HG03520 (cell line): ENCODE measurements around the gene NAV1.
"Not testable (repeated sequence)": the region's sequence is repeated elsewhere in the genome, so short reads cannot be mapped to it uniquely, and the experiment has no call there.

Experiments
- ATAC-seq: cut with Tn5 transposase; IDR thresholded peaks from one replicate; pipeline ENCODE4 v1.9.1; 2021; ENCODE audit warnings: mild to moderate bottlenecking, moderate library complexity; ENCODE audit not compliant: unreplicated experiment

The NAV1 gene

DNA sequence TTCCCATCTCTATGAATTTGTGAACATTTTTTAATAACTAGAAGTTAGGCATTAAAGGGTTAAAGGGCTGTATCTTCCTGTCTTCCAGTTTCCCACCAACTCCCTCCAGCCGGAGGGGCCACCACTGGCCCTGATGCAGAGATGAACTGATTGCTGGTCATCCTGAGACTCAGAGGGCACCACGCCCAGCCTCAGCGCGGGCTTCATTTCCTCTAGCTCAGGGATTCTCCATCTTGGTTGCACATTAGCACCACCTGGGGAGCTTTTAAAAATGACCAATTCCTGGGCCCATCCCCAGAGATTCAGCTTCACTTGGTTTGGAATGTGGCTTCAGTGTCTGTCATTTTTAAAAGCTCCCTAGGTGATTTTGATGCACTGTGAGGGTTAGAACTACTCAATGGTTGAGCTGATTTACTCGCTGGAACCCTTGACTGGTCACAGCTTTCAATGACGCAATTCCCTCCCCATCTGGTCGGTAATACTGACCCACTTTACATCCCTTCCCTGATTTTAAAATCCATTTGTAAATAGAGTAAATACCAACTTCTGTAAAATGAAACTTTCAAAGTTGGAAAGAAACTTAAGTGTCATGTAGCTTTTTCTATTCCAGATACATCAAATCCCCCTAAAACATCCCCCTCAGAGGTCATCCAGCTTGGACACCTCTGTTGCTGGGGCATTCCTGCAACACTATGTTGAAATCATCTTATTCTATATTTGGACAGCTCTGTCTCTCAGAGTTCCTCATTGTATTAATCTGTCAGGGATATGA lies 5.1 kb downstream of the NAV1 start:
- no peak for ATAC-seq

DNA sequence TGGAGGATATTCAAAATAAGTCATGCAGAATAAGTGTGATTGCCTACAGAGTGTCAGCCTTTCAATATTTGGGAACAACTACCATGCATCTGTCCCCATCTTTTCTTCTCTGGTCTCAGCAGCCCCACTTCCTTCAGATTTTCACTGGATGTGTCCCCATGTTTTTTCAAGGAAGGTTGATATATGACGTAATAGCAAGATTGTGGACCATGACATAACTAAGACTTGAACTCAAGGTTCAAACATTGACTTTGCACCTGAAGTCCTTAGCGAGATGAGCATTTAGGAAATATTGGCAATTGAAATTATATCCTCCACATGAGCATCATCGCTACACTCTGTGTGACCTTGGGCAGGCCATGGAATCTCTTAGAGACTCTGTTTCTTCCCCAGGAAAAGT lies 5.8 kb downstream of the NAV1 start:
- ATAC-seq, result no peak

DNA sequence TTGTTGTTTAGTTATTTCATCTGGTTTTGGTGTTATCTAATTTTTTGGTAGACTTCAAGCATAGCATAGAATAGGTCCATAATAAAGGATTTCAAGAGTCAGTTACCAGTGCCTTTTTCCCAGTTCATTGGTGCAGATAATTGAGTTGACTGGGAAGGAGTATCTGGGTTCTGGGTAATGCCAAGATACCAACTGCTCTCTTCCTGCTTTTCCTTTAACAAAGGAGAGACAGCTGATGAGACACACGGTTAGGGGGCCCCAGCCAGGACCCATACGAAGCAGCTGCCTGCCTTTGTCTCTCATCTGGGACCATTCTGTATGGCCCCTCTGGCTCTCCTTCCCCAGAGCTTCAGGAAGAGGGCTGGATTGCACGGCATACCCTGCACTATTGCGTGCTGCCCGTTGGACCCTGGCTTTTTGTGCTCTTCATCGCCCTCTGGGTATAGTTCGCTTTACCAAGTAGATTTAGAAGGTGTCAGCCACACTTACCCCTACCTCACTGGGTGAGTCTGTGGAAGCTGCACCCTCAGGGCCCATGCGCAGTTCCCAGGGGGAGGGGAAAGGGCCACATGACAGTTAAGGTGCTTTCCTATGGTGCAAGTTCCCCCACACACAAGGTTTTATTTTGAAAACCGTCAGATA lies 7.0 kb downstream of the NAV1 start:
- ATAC-seq, result no peak

DNA sequence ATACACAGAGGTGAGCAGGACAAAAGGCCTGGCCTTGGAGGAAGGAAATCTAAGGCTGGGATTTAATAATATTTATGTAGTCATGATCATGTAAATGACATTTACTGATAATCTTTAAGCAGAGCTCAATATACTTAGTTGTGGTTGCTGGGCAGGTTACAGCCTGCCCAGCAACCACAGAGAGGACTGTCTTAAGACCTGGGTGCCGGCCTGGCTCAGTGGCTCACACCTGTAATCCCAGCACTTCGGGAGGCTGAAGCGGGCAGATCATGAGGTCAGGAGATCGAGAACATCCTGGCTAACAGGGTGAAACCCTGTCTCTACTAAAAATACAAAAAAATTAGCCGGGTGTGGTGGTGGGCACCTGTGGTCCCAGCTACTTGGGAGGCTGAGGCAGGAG lies 10.6 kb downstream of the NAV1 start:
- ATAC-seq, result not testable (repeated sequence)

DNA sequence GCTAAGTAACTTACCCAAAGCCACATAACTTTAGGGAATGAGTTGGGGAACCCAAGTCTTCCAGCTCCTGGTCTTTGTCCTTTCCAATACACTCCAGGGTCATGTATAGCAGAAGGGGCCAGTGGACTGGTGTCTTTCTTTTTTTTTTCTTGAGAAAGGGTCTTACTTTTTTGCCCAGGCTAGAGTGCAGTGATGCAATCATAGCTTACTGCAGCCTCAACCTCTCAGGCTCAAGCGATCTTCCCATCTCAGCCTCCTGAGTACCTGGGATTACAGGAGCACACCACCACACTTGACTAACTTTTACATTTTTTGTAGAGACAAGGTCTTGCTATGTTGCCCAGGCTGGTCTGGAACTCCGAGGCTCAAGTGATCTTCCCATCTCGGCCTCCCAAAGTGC lies 12.2 kb downstream of the NAV1 start:
- no peak for ATAC-seq

DNA sequence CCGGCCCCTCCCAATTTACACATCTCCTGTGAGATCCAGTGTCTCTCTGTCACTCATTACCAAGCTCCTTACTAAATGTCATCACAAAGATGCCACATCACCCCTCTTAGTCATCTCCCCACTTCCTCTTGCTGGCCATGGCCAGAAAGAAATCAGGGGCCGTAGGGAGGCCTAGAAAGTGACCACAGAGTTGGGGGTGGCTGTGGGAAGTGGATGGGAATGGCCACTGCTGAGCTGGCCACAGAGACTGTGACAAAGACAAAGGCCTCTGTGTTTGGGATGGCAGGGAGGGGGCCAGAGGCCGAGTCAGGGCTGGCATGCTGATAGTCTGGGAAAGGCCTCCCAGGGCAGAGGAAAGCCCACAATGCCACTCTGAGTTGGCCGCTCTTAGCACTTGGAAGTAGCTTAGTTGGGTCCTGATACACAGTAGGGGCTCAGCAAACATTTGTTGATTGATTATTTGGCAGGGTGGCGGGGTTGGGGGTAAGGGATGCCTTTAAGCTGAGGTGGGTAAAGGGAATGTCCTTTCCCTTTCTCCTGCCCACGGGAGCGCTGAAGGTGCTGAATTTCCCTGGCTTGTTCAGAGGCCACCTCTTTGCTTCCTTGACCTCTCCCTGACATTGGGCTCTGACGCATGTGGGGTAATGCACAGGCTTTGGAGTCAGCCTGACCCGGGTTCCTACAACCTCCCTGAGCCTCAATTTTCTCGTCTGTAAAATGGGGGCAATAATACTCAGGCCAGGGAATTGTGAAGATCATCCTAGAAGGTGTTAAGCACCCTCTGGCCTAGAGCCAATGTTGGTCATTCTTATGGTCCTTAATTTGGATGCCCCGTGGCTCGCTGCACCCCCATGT lies 13.2 kb downstream of the NAV1 start:
- ATAC-seq, result no peak

DNA sequence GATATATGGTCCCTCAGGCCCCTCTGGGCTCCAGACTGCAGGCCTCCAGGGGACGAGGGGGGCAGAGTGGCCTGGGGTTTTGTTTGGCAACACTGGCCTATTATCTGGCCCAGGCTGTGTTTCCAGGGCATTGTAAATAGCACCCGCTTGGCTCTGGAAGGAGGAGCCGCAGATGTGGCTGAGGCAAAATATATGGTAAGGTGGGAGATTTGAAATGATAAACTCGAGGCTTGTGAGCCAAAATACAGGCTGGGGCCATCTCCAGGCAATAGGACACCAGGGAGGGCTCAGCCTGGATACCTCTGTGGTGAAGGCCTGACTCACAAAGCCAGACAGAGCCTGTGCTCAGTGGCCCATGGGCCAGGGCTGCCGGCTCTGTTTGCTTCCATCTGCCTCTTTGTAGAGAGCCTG lies 14.0 kb downstream of the NAV1 start:
- ATAC-seq, result no peak

DNA sequence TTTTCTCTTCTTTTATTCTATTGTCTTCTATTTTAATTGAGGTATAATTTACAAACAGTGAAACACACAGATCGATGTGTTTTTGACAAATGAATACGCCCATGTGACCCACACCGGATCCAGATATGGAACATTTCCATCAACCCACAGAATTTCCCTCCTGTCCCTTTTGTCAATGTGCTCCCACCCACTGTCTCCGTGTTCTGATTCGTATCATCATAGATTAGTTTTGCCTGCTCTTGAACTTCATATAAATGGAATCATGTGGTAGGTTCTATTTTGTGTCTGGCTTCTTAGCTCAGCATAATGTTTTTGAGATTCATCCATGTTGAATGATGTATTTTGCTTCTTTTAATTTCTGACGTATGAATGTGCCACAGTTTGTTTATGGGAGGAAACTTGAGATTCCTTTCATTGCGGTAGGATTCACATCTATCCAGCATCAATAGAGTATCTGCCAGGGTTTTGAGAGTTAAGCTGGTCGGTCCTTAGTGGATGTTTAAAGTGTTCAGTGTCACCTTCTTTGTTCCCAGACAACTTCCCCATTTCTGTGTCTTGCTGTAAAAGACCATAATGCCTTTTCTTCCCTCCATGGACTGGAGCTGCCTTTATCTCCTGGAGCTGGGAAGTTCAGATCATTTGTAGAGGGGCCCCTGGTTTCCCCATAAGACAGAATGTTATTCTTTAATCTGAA lies 14.7 kb downstream of the NAV1 start:
- no peak for ATAC-seq

DNA sequence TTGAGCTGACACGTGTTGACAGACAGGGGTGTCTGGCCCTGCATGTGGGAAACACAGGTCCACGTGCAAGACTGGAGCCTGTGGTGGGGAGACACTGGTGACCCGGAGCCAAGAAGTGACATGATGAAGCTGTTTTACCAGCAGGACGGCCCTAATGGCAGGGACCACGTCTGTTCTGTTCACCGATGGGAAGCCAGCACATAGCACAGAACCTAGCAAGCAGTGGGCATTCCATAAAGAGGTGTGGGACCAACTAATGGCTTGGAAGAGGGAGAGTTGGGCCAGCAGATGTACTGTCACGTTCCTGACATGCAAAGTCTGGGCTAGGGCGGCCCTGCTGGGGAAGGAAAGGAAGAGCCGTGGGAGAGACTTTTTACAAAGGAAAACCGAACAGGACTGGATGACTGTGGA lies 15.3 kb downstream of the NAV1 start:
- no peak for ATAC-seq

DNA sequence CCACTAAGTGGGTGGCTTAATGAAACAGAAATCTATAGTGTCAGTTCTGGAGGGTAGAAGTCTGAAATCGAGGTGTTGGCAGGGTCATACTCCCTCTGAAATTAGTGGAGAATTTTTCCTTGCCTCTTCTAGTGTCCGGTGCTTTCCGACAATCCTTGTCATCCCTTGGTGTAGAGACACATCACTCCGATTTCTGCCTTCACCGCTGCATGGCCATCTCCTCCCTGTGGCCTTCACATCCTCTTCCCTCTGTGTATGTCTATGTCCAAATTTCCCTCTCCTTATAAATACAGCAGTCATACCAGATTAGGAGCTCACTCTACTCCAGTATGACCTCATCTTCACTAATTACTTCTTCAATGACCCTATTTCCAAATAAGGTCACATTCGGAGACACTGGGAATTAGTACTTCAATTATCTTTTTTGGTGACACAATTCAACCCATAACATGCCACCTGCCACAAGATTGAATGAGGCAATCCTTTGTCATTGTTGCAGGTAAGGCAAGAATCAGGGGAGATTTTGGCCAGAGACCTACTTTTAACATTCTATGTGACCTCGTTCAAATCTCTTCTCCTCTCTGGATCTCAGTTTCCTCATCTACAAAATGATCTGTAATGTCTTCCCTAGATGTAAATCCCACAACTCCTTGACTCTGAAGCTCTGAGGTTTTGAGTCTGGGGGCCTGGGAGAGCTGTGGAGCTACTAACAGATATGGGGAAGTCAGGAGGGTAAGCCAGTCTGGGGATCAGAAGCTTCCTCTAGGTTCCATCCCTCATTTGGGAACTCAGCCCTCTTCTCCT lies 16.1 kb downstream of the NAV1 start:
- ATAC-seq, result no peak

DNA sequence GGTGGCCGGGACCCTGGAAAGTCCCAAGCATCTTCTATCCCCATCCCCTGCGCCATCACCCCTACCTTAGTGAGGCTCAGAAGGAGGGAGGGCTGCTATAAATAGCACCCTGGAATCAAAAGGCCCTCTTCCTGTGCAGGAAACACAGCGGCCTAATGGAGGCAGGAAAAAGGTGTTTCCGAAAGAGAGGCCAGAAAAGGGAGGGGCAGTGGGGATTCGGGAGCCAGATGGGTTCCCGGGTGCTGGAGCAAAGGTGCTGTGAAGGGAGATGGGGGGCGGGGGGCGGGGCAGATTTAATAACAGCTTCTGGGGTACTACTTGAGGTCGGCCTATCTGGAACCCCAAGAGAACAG lies 16.6 kb downstream of the NAV1 start:
- ATAC-seq, result no peak

DNA sequence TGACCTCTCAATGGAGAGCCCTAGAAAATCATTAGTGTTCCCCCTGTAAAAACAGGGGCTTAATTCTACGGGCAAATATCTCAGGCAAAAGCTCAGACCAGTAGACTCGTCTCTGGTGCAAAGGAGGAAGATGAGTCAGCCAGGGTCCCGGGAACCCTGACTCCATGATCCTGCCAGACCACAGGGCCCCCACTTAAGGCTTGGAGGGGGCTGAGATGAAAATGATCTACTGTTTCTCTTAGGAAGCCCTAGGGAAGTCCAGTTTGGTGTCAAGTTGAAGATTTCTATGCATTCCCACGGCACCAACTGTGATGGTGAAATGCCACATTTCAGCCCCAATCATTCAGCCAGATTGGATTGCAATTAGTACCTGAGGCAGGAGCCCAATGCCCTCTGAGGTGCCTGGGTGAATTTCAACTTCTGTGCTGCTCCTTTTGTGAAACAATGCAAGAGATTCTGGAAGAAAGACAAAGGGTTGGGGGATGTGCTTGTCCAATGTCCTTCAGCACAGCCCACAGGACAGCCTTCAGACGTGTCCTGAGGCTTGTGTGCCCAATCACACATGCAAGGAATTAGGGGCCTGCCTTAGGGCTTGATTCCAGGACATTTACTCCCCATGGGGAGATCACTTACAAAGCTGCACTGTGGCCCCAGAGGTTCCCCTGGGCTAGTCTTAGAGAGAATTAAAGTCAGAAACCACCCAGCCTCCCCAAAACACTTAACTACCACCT lies 18.1 kb downstream of the NAV1 start:
- no peak for ATAC-seq

DNA sequence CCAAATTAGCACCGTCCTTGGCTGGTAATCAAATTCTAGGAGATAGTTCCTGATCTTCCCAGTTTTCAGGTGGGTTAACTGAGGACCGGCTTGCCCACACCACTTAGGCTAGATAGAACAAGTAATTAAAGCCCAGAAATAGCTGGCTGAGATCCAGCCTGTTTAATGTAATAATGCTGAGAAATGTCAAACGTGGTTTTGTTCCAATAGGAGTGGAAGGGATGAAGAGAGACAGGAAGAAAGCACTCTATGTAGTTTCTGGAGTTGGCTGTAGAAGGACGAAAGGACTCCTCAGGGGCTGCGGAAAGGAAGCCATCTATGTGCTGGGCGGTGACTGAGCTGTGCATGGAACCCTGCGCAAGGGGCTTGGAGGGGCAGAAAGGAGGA lies 18.6 kb downstream of the NAV1 start:
- ATAC-seq, result no peak

DNA sequence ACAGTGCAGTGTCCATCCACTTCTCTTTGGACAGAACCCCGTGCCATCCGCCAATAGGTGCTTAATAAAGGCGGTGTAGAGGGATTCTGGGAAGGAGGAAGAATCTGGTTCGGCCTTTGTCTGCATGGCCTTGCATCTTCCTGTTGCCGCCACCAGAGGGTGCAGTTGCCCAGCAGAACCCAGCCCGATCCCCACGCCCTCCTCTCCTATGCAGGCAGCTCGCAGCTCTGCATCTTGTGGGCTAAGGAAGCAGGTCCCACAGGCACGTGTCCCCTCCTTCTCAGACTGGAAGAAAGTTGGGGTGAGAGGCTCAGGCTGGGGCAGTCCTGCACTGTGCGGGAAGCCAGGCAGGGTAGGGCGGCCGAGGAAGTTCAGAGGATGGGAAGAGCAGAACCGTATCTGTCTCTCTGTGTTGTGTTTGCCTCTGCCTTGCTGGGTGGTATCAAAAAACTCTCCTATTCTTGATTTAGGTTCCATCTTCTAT lies 20.8 kb downstream of the NAV1 start:
- no peak for ATAC-seq

DNA sequence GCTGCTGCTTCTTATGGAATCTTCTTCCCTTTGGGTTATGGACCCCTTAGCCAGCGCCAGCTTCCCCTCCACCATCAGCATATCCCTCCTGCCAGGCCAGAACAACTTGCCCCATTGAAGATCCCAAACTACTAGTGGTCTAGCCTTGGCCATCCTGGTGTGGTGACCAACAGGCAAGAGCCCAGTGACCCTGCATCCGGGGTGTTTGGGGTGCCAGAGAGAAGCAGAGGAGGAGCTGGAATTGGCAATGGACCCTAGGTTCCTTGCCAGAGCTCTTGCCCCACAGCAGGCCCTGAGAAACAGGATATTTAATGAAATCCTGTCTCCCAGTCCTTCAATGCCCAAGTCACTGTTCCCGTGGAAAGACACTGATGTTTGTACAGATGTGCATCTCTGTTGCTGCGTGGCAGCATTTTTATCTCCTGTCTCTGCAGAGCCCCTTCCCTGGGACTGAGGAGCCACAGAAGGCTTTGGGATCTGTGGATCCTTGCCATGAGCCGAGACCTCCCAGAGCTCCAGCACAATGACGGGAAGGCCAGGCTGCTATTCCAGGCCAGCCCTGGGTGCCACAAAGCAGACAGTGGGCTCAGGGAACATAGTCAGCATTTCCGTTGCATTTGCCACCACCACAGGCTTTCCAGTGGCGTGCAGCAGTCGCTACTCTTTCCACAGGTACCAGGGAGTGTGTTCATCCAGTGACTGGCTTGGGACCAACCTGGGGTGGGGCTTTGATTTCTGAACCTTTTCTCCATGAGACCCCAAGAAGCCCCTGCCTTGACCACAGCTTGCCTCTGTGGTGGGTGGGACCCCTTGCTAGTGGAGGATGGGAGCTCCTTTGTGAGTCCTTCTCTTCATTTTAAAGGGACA lies 21.6 kb downstream of the NAV1 start:
- no peak for ATAC-seq

DNA sequence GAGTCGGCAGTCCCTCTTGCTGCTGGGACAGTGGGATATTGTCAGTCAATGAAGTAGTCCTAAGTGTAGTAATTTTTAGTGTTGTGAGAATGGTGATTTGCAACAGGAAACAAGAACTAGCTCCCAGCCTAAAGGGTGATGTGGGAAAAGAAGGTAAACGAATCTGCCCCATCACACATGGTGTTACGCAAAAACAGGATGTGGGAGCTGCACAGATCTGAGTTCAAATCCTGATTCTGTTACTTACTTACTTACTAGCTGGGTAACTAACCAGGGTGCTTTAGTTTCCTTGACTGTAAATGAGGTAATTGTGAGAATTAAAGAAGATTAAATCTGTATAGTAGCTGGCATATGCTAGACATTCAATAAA lies 22.3 kb downstream of the NAV1 start:
- no peak for ATAC-seq

DNA sequence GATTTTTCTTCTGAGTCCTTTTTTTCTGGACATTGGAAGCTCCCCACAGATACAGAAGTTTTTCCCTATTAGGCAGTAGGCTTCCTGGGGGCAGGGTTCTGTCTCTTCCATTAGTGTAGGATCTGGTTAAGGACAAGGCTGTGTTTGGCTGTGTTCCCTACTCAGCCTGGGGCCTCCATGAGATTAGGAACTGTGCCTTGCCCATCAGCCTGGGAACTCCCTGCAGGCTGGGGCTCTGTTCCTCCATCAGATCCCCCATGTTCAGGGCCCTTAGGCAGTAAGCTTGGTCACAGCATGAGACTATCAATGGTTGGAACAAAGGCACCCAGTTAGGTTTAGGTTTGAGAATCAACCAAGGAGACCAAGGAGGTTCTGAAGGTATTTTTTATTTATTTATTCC lies 22.7 kb downstream of the NAV1 start:
- no peak for ATAC-seq

DNA sequence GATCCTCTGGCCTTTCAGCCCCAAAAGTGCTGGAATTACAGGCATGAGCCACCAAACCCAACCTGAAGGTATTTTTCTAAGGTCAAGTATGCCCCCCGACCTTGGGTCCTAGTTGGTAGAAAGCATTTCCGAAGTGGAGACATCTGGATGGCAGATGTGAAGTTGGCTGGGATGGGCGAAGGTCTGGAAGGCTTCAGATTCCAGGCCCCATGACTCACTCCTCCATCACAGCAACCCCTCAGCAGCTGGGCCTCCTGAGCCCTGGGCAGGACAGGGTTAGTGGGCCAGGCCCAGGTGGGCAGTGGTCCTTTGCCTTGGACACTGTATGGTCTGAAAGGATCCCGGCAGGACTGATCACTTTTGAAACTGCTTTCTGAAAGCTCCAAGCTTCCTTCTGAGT lies 23.3 kb downstream of the NAV1 start:
- ATAC-seq, result no peak
